Measurements from ENCODE around the gene NCCRP1. TPM values are rescaled to one million over a fixed set of nuclear protein-coding genes. Genes with fewer than 3 reads are reported as not detected.
"Not testable (repeated sequence)": the region's sequence is repeated elsewhere in the genome, so short reads cannot be mapped to it uniquely, and the experiment has no call there.

The NCCRP1 gene
- total and polyA plus RNA-seq, 8 donors, result 0.37 to 40.6 TPM; not detected in 6

DNA sequence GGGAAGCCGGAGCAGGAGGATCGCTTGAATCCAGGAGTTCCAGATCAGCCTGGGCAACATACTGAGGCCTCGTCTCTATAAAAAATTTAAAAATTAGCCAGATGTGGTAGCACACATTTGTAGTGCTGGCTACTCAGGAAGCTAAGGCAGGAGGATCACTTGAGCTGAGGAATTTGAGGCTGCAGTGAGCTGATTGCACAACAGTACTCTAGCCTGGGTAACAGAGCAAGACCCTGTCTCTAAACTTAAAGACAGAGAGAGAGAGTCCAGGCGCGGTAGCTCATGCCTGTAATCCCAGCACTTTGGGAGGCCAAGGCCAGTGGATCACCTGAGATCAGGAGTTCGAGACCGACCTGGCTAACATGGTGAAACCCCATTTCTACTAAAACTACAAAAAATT, 43.7 kb downstream of the NCCRP1 start:
- Histone ChIP-seq H3K27ac (no peak overlapping the region), H3K4me3 (no peak overlapping the region), H3K4me1 (peaks cover 7 to 11% (median 9%) of the 10 kb centered on the region in 4 donors), H3K9me3 (no peaks in the 10 kb centered on the region), H3K36me3 (no peaks in the 10 kb centered on the region), H3K27me3 (peaks cover 0 to 43% (median 0%) of the 10 kb centered on the region in 3 donors)
- TF ChIP-seq POLR2AphosphoS5 (IDR thresholded peaks at IDR 0.05) (no peak), EP300 (IDR thresholded peaks at IDR 0.05) (no peak)
- TF ChIP-seq, protein P1, sequence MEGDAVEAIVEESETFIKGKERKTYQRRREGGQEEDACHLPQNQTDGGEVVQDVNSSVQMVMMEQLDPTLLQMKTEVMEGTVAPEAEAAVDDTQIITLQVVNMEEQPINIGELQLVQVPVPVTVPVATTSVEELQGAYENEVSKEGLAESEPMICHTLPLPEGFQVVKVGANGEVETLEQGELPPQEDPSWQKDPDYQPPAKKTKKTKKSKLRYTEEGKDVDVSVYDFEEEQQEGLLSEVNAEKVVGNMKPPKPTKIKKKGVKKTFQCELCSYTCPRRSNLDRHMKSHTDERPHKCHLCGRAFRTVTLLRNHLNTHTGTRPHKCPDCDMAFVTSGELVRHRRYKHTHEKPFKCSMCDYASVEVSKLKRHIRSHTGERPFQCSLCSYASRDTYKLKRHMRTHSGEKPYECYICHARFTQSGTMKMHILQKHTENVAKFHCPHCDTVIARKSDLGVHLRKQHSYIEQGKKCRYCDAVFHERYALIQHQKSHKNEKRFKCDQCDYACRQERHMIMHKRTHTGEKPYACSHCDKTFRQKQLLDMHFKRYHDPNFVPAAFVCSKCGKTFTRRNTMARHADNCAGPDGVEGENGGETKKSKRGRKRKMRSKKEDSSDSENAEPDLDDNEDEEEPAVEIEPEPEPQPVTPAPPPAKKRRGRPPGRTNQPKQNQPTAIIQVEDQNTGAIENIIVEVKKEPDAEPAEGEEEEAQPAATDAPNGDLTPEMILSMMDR (IDR thresholded peaks at IDR 0.05), result no peak
- intact Hi-C loops (cut with DNase I; ENCODE audit: low total_unique reads), result no loop called here
- WGBS, 5 donors, result 91 to 94% (median 94%) methylated on average over 3 to 7 of the region's 7 CpGs
- DNase-seq, result no peak

DNA sequence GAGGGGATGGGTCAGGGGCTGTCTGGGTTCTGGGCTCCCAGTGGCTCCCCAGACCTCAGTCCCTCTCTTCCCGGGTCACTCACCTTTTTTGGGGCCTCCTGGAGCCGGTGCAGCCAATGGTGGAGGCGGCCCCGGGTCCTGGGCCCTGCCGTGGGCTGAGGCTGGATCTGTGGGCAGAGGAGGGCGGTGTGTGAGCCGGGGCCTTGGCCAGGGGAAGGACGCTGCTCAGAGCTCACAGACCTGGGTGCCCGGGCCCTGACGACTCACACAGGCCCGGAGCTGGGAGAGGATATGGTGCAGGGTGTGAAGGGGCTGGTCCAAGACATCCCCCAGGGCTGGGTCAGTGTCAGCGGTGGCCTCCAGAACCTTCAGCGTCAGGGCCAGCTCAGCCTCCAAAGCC, 47.0 kb downstream of the NCCRP1 start:
- intact Hi-C loops (cut with DNase I; ENCODE audit: low total_unique reads), result not testable (repeated sequence)

DNA sequence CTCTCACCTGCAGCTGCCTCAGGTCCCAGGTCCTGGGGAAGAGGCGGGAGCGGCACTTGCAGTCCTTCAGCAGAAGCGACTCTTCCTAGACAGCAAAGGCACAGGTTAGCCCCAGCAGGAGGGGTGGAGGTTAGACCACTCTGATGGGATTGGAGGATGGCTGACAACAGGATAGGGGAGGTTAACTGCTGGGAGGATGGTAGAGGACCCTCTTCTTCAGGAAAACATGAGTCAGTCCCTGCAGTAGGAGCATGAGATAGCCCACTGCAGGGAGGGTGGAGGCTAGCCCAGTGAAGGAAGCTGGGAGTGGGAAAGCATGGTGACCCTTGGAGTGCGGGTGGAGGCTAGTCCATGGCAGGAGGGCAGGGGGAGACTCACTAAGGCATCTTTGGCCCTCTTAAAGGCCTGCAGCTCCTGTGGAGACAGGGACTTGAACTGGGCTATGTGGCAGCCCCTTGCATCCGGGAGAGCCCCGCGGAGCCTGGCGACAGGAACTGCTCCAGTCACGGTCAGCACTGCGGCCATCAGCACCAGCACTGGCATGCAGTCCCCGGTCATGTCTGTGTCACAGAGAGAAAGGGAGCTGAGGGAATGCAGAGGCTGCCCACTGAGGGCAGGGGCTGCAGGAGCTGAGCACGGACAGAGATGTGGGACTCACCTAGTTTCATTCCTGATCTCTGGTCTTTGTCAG, 47.8 kb downstream of the NCCRP1 start, which contains the start of gene IFNL3:
TSS of gene IFNL3 (minus strand) at position 597 of the 691 bp plus-strand sequence. CDS start at position 558, 39 bp downstream.
- DNase-seq; H3K9me3 ChIP-seq; H3K4me3 ChIP-seq; H3K36me3 ChIP-seq; intact Hi-C loops (cut with DNase I; ENCODE audit: low total_unique reads); H3K27ac ChIP-seq: not testable (repeated sequence)
- peaks cover 19 to 49% (median 27%) of the 10 kb centered on the region in 3 donors for H3K27me3 ChIP-seq
- 77 to 86% (median 82%) methylated on average over 4 to 11 of the region's 12 CpGs for WGBS, 5 donors
- H3K4me1 ChIP-seq, result peaks cover 11 to 17% (median 12%) of the 10 kb centered on the region in 4 donors

More for the DNA sequence above, 47.0 kb downstream of the NCCRP1 start:
- not testable (repeated sequence) for H3K36me3 ChIP-seq, H3K9me3 ChIP-seq, H3K27ac ChIP-seq, DNase-seq, H3K4me3 ChIP-seq
- 66 to 84% (median 79%) methylated on average over 5 to 12 of the region's 13 CpGs for WGBS, 5 donors
- peaks cover 11 to 17% (median 12%) of the 10 kb centered on the region in 4 donors for H3K4me1 ChIP-seq
- peaks cover 17 to 41% (median 20%) of the 10 kb centered on the region in 3 donors for H3K27me3 ChIP-seq

DNA sequence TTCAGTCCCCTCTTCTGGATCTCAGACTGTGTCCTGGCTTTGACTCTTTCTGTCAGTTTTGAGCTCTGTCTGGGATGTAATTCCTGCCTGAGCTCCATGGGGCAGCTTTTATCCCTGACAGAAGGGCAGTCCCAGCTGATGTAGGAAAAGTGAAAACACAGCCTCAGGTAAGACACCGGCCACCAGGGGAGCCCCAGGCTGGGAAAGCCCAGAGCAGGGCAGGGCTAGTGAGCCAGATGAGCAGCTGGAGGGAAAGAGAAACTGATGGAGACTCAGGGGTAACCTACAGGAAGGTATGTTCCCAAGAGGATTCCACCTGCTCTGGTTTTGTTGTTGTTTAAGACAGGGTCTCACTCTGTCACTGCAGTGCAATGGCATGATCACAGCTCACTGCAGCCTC, 48.4 kb downstream of the NCCRP1 start:
- not testable (repeated sequence) for DNase-seq
- H3K4me1 ChIP-seq, result peaks cover 11 to 17% (median 12%) of the 10 kb centered on the region in 4 donors
- no CpG with 5 or more reads among the region's 1 CpG for WGBS, 5 donors

DNA sequence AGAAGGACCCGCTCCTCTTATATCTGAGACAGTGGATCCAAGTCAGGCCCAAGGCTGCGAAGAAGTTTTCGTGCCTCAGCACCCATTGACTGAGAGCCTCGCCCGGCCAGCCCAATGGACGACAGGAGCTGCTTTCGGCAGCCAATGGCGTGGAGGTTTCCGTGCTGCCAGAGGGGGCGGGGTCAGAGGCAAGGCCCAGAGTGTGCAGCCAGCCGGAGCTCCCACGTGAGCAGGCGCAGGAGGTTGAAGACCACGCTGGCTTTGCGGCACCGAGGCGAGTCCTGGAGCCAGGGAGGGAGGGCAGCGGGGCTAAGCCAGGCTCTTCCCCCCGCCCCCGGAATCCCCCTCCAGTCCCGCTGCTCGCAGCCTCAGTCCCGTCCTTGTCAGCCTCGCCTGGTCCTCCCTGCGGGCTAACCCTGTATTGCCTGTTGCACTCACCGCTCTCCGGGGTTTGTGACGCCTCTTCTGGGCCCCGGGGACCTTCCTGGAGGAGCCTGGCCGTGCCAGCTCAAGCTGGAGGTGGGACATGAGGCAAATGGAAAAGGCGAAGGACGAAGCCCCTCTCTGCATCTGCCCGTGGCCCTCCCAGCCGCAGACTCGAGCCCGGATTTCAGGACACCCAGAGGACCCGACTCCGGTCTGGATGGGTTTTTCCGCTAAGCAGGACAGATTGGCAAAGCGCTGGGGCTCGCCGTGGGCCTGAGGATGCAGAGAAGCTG, 50.3 kb downstream of the NCCRP1 start:
- no peak for TF ChIP-seq POLR2A (IDR thresholded peaks at IDR 0.05)
- TF ChIP-seq, protein P1 (IDR thresholded peaks at IDR 0.05), result no peak
- TF ChIP-seq EP300 (IDR thresholded peaks at IDR 0.05), result no peak
- no peak for TF ChIP-seq POLR2AphosphoS5 (IDR thresholded peaks at IDR 0.05)
- intact Hi-C loops (cut with DNase I; ENCODE audit: low total_unique reads), result no loop called here
- no peaks in the 10 kb centered on the region for H3K9me3 ChIP-seq
- 26 to 39% (median 30%) methylated on average over 17 to 42 of the region's 42 CpGs for WGBS, 5 donors
- H3K36me3 ChIP-seq, result no peaks in the 10 kb centered on the region
- no peak overlapping the region for H3K27ac ChIP-seq
- peaks cover 11 to 17% (median 12%) of the 10 kb centered on the region in 4 donors for H3K4me1 ChIP-seq
- H3K4me3 ChIP-seq, result peak overlapping the region in 3 of 4 donors; percentile 12 to 41 (median 19)
- H3K27me3 ChIP-seq, result peaks cover 19 to 55% (median 30%) of the 10 kb centered on the region in 3 donors
- DNase-seq, result peak in 1 of 2 donors; percentile 67

More for the DNA sequence above, 48.4 kb downstream of the NCCRP1 start:
- intact Hi-C loops (cut with DNase I; ENCODE audit: low total_unique reads); H3K36me3 ChIP-seq; H3K4me3 ChIP-seq; H3K9me3 ChIP-seq; H3K27ac ChIP-seq: not testable (repeated sequence)
- H3K27me3 ChIP-seq, result peaks cover 19 to 55% (median 30%) of the 10 kb centered on the region in 3 donors
